Measurements from ENCODE around the gene SERAC1.

Gene SERAC1

DNA sequence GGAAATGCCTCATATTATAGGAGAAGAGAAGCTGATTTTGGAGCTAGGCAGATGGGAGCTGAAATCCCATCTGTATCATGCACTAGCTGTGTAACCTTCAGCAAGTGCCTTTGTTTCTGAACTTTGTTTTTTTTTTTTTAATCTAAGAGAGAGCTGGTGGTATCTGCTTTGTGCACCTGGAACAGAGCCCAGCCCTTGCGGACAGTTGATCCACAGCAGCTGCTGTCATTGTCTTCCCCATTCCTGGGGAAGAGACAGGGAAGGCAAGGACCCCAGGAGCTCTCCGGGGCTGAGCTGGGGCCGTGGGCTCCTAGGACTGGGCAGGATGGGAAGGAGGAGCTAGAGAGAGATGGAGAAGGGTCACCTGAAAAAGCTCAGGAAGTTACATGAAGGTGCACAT lies 94.3 kb downstream of the SERAC1 start:
- no peak for DNase-seq

DNA sequence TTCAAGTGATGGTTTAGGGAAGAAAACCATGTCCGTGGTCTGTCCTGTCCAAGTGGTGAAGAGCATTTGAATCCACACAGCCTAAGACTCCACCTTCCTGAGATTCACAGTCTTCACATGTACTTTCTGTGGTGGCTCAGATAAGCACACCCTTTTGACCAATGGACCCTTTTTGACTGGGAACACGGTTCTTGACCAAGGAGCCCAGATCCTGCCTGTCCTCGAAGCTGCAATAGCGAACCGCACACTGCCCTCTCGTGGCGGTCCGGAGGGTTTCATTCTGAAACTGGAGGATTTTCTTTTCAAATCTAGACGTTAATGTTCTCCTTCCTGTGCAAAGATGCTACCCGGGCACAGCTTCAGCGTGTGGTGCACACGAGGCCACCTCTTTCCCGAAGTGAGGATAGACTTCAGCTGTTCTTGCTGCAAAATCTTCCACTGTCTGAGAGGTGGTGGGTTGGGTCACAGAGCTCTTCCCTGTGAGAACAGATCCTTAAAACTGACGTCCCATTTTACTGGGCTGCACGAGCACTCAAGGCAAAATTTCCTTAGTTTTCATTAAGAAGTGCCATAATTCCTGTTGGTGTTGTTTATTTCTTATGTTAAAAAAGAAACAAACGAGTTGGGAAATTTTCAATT lies 95.9 kb downstream of the SERAC1 start:
- DNase-seq: peak; percentile 61

DNA sequence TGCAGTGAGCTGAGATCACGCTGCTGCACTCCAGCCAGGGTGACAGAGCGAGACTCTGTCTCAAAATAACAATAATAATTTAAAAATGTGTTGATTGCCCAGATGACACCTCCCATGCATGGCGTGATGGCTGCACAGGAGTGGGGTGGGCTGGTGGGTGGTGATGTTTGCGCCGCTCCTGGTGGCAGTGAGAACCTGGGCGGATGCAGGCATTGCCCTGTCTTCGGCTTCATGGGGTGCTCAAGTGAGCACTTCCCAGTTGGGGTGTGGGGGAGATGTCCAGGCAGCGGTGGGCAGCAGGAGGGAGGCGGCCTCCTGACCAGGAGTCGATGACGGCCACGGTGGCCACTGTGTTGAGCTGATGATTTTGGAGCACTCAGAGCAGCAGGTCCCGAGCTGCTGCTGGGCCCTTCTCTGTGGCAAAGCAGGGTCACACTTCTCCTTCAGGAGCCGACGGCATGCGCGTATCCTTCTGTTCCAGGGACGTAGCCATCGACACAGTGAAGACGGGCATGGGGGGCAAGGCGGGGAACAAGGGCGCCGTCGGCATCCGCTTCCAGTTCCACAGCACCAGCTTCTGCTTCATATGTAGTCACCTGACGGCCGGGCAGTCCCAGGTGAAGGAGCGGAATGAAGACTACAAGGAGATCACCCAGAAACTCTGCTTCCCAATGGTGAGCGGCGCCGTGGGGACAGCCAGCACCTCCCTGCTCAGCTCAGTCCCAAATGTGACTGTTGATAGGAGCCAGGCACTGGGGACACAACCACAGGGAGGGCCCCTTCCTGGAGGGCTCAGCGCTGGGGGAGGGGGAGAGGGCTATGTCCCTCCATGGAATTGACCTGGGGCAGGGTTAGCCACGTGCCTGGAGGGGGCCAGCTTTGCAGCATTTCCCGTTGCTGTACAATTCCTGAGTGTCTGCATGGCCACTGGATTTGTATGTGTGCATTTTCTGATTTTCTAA lies 96.7 kb downstream of the SERAC1 start:
- no peak for DNase-seq

DNA sequence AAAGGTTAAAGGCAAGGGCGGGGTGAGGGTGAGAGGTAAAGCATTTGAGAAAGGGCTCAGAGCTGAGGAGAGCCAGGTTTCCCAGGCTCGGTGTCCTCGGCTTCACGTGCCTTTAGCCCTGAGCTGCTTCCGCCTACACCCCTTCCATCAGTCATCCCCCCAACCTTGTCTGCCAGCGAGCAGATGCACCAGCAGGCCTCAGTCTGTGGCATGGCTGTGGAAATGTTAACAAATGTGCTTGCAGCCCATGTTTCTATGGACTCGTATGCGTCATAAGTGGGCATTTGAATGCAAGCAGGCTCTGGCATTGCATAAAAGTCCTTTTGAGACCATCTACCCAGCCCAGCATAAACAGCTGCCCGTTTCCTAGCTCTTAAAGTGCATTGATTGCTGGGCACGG lies 97.5 kb downstream of the SERAC1 start:
- DNase-seq: no peak

DNA sequence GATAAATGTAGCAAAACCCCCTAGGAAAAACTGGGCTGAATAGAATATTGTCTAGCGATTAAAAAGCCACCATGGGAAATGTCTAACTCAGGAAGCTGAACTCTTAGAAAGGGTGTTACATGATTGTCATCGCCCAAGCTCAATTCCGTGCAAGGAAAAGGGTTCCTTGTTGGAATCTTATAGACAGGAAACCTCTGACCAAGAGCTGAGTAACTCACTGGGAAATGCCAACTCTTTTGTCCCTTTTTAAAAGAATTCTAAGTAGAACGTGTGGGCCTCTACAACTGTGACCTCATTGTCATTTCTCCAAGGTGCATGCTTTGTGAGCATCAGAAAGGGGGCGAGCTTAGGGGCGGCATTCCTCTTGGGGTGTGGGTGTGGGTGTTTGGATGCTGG lies 98.3 kb downstream of the SERAC1 start:
- DNase-seq: no peak

DNA sequence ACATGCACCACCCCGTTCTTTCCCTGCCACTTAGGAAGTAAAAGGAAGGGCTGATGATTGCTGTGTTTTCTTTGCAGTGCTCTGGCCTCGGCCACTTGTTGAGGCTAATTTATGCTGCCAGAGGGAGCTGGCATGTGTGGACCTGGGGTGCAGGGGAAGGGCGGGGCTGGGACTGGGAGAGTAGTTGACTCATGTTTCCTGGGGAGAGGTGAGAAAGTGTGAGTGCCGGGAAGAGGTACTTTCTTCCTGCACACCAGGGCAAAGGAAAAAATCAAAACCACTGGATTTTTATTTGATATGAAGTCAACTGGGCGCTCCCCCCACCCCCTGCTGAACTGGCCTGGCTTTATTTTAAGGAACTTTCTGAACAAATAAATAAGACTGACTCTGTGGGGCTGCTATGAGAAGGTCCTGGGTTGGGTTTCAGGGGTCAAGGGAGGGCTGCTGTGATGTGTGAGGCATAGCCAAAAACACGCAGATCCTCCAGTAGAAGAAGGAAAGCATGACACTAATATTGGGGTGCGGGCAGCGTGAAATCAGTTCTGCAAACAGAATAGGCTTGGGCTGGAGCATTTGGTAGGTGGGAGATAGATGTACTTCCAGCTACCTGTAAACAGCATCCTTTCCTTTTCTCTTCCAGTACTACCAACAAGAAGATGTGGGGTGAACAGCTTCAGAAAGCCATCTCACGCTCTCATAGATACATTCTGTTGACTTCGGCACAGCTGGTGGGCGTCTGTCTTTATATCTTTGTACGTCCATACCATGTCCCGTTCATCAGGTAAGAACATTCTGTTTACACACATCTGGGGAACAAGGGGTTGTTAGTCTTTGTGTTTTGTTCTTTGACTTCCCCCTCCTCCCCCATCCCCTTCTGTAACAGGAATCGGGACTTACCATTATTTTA lies 98.9 kb downstream of the SERAC1 start:
- no peak for DNase-seq

DNA sequence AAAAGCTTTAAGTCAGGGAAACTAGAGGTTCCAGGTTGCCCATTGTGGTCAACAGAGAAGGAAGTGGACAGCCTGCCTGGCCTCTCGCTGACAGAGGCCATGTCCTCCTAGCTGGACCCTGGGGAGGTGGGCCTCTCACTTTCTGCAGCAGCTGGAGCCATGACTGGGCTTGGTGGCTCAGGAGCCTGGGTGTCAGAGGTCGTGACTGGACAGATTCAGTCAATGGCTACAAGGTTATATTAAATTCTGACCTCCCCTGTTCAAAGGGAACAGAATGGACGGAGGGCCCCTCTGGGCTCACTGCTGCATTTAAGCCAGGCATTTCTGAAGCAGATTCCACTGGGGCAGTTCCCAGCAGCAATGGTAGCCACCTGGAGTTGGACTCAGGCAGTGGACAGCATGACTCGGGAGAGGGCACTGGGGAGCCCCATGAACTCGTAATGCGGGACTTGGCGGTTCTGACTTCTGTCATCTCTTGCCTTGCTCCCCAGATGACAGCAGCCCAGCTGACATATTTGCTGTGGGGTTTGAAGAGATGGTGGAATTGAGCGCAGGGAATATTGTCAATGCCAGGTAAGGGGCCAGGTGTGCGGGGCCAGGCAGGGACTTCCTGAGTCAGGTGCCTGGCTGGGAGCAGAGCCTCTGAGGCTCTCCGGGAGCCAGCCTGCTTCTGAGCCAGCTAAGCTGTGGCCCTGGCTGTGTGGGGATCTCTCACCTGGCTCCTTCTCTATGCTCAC lies 99.7 kb downstream of the SERAC1 start:
- no peak for DNase-seq

DNA sequence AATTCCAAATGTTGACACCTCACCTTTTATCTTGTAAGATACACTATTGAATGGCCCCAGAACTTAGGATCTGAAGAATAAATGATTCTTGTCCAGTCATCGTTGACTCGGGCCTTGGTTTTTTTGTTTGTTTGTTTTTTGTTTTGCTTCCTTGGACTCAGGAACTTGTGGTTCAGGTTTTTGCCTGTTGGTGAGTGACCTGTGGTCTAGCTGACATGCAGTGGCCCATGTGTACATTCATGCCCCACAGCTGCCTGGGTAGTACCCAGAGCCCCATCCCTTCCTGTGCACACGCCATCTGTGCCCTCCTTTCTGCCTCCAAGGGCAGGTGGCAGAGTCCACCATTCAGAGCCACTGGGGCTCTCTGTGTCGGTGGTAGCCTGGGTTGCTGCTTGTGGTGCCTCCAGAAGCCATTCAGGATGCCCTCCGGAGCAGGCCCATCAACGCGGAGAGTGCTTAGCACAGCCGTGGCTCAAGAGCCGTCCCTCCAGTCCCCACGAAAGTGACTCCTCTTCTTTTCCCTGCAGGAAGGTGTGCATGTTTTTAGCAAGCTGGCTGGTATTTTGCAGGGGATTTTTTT lies 100.5 kb downstream of the SERAC1 start:
- DNase-seq: no peak

DNA sequence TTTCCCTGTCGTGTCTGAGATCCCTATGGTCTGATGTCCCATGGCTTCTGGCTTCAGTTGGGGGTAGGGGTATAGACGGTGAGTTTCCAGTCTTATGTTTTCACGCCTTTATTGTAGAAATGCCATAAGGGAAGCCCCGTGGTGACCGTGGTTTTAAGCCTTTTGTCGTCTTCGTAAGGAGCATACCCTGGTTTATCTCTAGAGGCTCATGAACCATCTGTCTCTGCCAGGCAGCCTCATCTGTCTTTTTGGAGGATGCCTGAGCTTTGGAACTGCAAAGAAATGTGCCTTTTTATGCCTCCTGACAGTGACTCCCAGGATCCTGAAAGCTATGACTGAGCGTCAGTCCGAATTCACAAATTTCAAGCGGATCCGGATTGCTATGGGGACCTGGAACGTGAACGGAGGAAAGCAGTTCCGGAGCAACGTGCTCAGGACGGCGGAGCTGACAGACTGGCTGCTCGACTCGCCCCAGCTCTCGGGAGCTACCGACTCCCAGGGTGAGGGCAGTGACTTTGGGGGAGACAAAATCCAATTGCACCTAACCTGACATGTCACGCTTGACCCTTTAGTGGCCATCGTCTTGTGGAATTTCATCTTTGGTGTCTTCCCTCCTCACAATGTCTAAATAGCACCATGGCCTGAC lies 101.8 kb downstream of the SERAC1 start:
- DNase-seq: no peak

DNA sequence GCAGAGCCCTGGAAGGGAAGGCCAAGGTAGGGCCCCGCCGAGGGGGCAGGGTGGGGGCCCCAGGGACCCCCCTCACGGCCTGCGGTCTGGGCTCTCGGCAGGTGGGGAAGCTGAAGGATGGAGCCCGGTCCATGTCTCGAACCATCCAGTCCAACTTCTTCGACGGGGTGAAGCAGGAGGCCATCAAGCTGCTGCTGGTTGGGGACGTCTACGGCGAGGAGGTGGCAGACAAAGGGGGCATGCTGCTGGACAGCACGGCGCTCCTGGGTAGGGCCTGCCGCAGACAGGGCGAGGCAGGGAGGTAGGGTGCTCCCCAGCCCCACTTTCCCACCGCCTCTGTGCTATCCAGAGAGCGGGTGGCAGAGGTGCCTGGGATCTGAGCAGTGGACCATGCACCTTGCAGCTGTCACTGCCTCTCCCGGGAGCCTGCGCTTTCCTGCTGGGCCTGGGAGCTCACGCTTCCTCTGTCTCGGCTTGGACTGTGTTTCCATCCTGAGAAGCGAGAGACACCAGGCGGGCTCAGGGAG lies 103.3 kb downstream of the SERAC1 start:
- DNase-seq: no peak

DNA sequence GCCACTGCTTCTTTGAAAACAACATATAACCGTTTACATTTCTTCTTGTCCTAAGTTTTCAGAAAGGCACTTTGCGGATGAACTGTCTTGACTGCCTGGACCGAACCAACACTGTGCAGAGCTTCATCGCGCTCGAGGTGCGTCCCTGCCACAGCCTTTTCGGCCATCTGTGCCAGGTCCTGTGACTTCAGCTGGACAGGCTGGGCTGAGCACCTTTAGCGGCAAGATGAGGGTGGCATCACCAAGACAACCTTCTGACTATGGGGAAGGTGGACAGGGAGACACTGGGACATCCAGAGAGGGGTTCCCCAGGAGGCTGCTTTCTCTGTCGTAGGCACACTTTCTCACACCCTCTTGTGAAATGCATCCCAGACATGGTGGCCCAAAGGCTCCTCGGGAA lies 104.3 kb downstream of the SERAC1 start:
- no peak for DNase-seq

DNA sequence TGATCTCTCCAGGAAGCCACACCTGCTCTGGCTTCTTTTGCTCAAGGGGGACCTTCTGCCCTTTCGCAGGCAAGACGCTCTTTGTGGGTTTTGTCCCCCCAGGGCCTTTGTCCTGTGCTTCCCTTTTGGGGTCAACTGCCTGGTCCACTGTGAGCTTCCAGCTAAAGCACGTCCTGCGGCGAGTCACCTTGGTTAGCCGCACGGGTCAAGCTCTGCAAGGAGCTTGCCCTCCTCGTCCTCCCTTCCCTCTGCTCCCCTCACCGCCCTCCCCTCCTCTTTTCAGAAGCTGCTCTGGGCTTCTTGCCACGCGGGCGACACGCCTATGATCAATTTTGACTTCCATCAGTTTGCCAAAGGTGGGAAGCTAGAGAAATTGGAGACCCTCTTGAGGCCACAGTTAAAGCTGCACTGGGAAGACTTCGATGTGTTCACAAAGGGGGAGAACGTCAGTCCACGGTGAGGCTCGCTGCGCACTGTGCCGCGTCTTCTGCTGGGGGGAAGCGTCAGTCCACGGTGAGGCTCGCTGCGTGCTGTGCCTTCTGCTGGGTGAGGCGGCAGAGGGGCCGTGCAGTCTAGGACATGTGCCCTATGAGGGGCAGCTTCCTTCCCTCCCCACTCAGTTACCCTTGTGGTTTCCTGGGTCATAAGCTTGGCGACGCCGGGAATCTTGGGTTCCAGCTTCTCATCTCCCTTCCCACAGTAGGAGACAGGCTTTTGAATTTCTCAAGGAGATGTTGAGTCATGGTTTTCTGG lies 106.2 kb downstream of the SERAC1 start:
- DNase-seq: no peak

DNA sequence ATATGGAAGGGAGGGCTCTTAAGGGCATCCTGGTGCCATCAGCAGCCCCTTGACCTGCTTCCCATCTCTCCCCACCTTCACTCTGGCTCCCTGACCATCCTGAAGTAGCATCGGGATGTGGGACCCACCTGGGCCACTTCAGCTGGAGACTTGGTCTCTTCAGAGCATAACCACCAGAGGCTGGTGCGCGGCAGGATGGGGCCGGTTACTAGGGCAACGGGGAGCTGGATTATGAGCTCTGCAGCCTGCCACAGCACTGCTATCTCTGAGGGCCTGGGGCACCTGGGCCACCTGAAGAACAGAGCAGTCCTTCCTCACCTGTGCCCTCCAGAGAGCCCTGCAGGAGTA lies 106.7 kb downstream of the SERAC1 start:
- no peak for DNase-seq

DNA sequence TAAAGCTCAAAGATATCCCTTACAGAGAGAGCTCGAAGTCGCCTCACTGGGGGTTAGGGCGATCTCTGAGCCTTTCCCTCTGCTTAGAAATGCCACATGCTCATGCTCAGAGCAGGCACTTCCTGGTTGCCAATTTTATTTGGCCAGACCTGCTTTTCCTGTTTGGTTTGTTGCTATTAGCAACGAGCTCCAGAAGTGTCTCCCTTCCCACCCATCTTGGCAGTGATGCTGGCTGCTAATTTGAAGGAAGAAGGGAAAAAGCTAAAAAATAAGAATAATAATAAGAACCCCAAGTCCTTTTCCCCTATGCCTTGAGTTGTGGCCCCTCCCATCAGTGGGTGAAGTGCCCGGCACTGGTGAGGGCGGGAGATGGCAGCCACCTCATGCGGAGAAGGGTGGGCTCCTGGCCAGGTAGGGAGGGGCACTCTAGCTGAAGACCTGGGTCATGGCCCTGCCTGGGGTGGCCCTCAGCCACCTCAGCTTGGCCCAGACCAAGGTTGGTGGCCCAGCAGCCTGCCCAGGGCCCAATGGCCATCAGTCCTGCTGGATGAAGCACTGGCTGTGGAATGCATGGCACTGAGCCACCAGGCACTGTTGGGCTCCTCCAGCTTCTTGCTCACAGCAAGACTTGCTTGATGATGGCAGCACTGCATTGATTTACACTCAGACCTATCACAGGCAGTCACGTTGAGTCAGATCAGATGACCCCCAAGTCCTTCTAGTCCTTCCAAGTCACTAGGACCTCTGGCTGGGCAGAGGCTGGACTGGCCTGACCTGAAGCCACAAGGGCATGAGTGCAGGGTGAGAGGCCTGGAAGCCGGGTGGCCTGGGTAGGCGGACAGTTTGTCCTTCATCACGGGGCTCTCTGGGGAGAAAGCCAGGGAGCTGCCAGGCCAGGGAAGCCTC lies 107.4 kb downstream of the SERAC1 start:
- DNase-seq: peak; percentile 53

All from NCI-H1092 treated with DMSO at 0.1 percent for 48 hours (cell line).